H1 (cell line): ENCODE data around the gene DRD1. TPM values are rescaled to one million over a fixed set of nuclear protein-coding genes. Genes with fewer than 3 reads are reported as not detected.

ENCODE experiments used
- CTCF ChIA-PET: fragments of 300-600 bp; sonication (Branson Sonifier 250); formaldehyde crosslinking; loops from one replicate; lab custom pipeline; 2021; ENCODE audit not compliant: partially characterized antibody; lab: Charles Lee
- POLR2A ChIA-PET: fragments of 300-600 bp; sonication (Branson Sonifier 250); formaldehyde crosslinking; loops from one replicate; lab custom pipeline; 2021; ENCODE audit warnings: inconsistent platforms; ENCODE audit not compliant: partially characterized antibody; lab: Charles Lee
- DNase-seq, 2 experiments: peaks; one replicate each; pipeline versions ENCODE4 v3.0.0 to v3.0.0-alpha.2; 2010 to 2022; ENCODE audit warnings: low spot score in 2 of 2, low read depth in 1 of 2, mixed read lengths in 1 of 2
- FAIRE-seq: peaks from 2 replicates; lab custom pipeline; 2011; peaks lifted over from hg19 to GRCh38; lab: Jason Lieb, UNC
- H2AFZ ChIP-seq: 2 replicates; pipeline ENCODE4 v1.8.1; 2012; ENCODE audit warnings: low read length, inconsistent platforms
- H2AK5ac ChIP-seq: 2 replicates; pipeline ENCODE4 v1.6.1; 2013; ENCODE audit warnings: low read depth, low read length
- H2BK120ac ChIP-seq: replicated peaks from 2 replicates; pipeline ENCODE3; 2013; ENCODE audit warnings: low read depth, low read length, inconsistent platforms
- H2BK12ac ChIP-seq: 2 replicates; pipeline ENCODE4 v1.6.1; 2013; ENCODE audit warnings: low read depth, low read length
- H2BK15ac ChIP-seq: 2 replicates; pipeline ENCODE4 v1.6.1; 2013; ENCODE audit warnings: low read length
- H2BK20ac ChIP-seq: 2 replicates; pipeline ENCODE4 v1.6.1; 2013; ENCODE audit warnings: low read length
- H2BK5ac ChIP-seq: 2 replicates; pipeline ENCODE4 v1.6.1; 2013; ENCODE audit warnings: low read depth, low read length
- H3K14ac ChIP-seq: 2 replicates; pipeline ENCODE4 v1.6.1; 2013; ENCODE audit warnings: inconsistent platforms; ENCODE audit not compliant: insufficient read length
- H3K18ac ChIP-seq: 2 replicates; pipeline ENCODE4 v1.6.1; 2013; ENCODE audit warnings: low read length; ENCODE audit errors: extremely low read depth
- H3K23ac ChIP-seq: 2 replicates; pipeline ENCODE4 v1.6.1; 2013; ENCODE audit warnings: inconsistent platforms; ENCODE audit not compliant: insufficient read length
- H3K23me2 ChIP-seq: 2 replicates; pipeline ENCODE4 v1.6.1; 2013; ENCODE audit warnings: low read depth, low read length
- H3K27ac ChIP-seq: 2 replicates; pipeline ENCODE4 v1.6.1; 2011; ENCODE audit warnings: low read depth, low read length, inconsistent platforms
- H3K27me3 ChIP-seq, 4 experiments: replicated peaks in 1 of 4; 1 replicate in 1 of 4; 2 replicates in 3 of 4; pipeline versions ENCODE4 v1.6.1 to v1.8.1; 2011 to 2013; ENCODE audit warnings: low read length in 3 of 4, mild to moderate bottlenecking in 3 of 4, inconsistent platforms in 2 of 4, mixed read lengths in 2 of 4, moderate library complexity in 1 of 4; ENCODE audit not compliant: control insufficient read depth in 3 of 4, insufficient read depth in 3 of 4; ENCODE audit errors: extremely low read depth in 1 of 4
- H3K36me3 ChIP-seq, 4 experiments: 2 replicates each; pipeline versions ENCODE4 v1.6.1 to v1.8.1; 2011 to 2013; ENCODE audit warnings: mild to moderate bottlenecking in 4 of 4, low read length in 3 of 4, moderate library complexity in 2 of 4, control low read depth in 1 of 4, inconsistent platforms in 1 of 4; ENCODE audit not compliant: insufficient read depth in 4 of 4, control insufficient read depth in 2 of 4
- H3K4ac ChIP-seq: replicated peaks from 2 replicates; pipeline ENCODE3; 2013; ENCODE audit warnings: low read length, low read depth, mixed read lengths, inconsistent platforms; ENCODE audit not compliant: insufficient read length
- H3K4me1 ChIP-seq, 4 experiments: replicated peaks in 1 of 4; 1 replicate in 1 of 4; 2 replicates in 3 of 4; pipeline versions ENCODE4 v1.6.1 to v1.8.1; 2011 to 2013; ENCODE audit warnings: low read length in 3 of 4, inconsistent platforms in 2 of 4, mixed read lengths in 1 of 4; ENCODE audit not compliant: insufficient read depth in 4 of 4, control insufficient read depth in 3 of 4
- H3K4me2 ChIP-seq, 2 experiments: 2 replicates each; pipeline versions ENCODE4 v1.6.1 to v1.8.1; 2011 to 2013; ENCODE audit warnings: low read depth in 2 of 2, low read length in 2 of 2, control low read depth in 1 of 2, inconsistent platforms in 1 of 2, mild to moderate bottlenecking in 1 of 2; ENCODE audit not compliant: insufficient read depth in 1 of 2
- H3K4me3 ChIP-seq, 4 experiments: fragments of 200-600, 300-600 bp in 1 of 4; sonication (generic), shearing (Covaris generic), sonication (Bioruptor Twin) in 1 of 4; 2 replicates each; pipeline versions ENCODE4 v1.5.1 to v1.8.1; 2011 to 2016; ENCODE audit warnings: low read length in 4 of 4, low read depth in 3 of 4, control low read depth in 2 of 4, inconsistent platforms in 2 of 4, mild to moderate bottlenecking in 2 of 4, mixed read lengths in 1 of 4, moderate library complexity in 1 of 4; ENCODE audit not compliant: insufficient read depth in 2 of 4; ENCODE audit errors: extremely low read depth in 1 of 4
- H3K56ac ChIP-seq: replicated peaks from 2 replicates; pipeline ENCODE3; 2013; ENCODE audit warnings: low read depth, mild to moderate bottlenecking, mixed read lengths, low read length, inconsistent platforms; ENCODE audit not compliant: insufficient read length
- H3K79me1 ChIP-seq: 2 replicates; pipeline ENCODE4 v1.6.1; 2013; ENCODE audit warnings: low read depth, low read length, control low read depth
- H3K79me2 ChIP-seq, 2 experiments: 2 replicates each; pipeline versions ENCODE4 v1.6.1 to v1.8.1; 2012 to 2013; ENCODE audit warnings: low read length in 2 of 2, mild to moderate bottlenecking in 2 of 2, inconsistent platforms in 1 of 2; ENCODE audit not compliant: insufficient read depth in 2 of 2, control insufficient read depth in 1 of 2
- H3K9ac ChIP-seq, 4 experiments: replicated peaks in 1 of 4; 1 replicate in 1 of 4; 2 replicates in 3 of 4; pipeline versions ENCODE4 v1.6.1 to v1.8.1; 2011 to 2013; ENCODE audit warnings: low read depth in 3 of 4, low read length in 3 of 4, control low read depth in 2 of 4, mild to moderate bottlenecking in 2 of 4, moderate library complexity in 2 of 4, inconsistent platforms in 1 of 4; ENCODE audit errors: extremely low read depth in 1 of 4
- H3K9me3 ChIP-seq, 2 experiments: 2 replicates each; pipeline versions ENCODE4 v1.6.1 to v1.8.1; 2012 to 2013; ENCODE audit warnings: mild to moderate bottlenecking in 2 of 2, moderate library complexity in 2 of 2, control low read depth in 1 of 2, inconsistent platforms in 1 of 2, low read depth in 1 of 2, low read length in 1 of 2, mixed read lengths in 1 of 2; ENCODE audit not compliant: insufficient read depth in 2 of 2
- H4K20me1 ChIP-seq, 2 experiments: replicated peaks in 1 of 2; 2 replicates each; pipeline versions ENCODE3 to v1.8.1; 2011 to 2013; ENCODE audit warnings: inconsistent platforms in 2 of 2, low read length in 2 of 2, mild to moderate bottlenecking in 1 of 2; ENCODE audit not compliant: insufficient read depth in 2 of 2, control insufficient read depth in 1 of 2
- H4K5ac ChIP-seq: 2 replicates; pipeline ENCODE4 v1.6.1; 2013; ENCODE audit warnings: low read length, low read depth, mixed read lengths, inconsistent platforms; ENCODE audit not compliant: insufficient read length
- H4K8ac ChIP-seq: 2 replicates; pipeline ENCODE4 v1.8.0; 2013; ENCODE audit warnings: mild to moderate bottlenecking, moderate library complexity, low read length, inconsistent platforms; ENCODE audit not compliant: insufficient read depth; ENCODE audit errors: extremely low read depth
- H4K91ac ChIP-seq: replicated peaks from 2 replicates; pipeline ENCODE3; 2013; ENCODE audit warnings: low read length, mixed read lengths, inconsistent platforms; ENCODE audit not compliant: insufficient read length
- BACH1 ChIP-seq: IDR thresholded peaks from 2 replicates; pipeline ENCODE4 v1.6.1; 2012; ENCODE audit warnings: low read length, improper control_type of control experiment
- CHD2 ChIP-seq: IDR thresholded peaks from 2 replicates; pipeline ENCODE4 v1.6.1; 2012; ENCODE audit warnings: low read length, improper control_type of control experiment
- KDM1A ChIP-seq: fragments of 200-600, 300-600 bp; sonication (generic); IDR thresholded peaks from 2 replicates; pipeline ENCODE4 v1.7.1; 2016; ENCODE audit warnings: mild to moderate bottlenecking, low read length, borderline replicate concordance
- KDM5A ChIP-seq: fragments of 200-600 bp; IDR thresholded peaks from 2 replicates; pipeline ENCODE4 v1.7.1; 2012; ENCODE audit warnings: mild to moderate bottlenecking, low read length, inconsistent platforms, mixed read lengths
- RBBP5 ChIP-seq: IDR thresholded peaks from 2 replicates; pipeline ENCODE4 v1.7.1; 2012; ENCODE audit warnings: low read depth, mild to moderate bottlenecking, inconsistent platforms, low read length, moderate library complexity, borderline replicate concordance
- RXRA ChIP-seq: IDR thresholded peaks from 2 replicates; pipeline ENCODE4 v1.6.1; 2011; ENCODE audit warnings: low read depth, mild to moderate bottlenecking, low read length, moderate library complexity; ENCODE audit not compliant: insufficient read depth
- whole genome bisulfite sequencing, 2 experiments: shearing (Covaris generic) in 1 of 2; methylation state at CpG; one replicate each; pipeline versions ENCODE4 v1.1.6 to v1.1.7; 2013 to 2015; ENCODE audit warnings: low lambda C conversion rate in 2 of 2, mixed read lengths in 2 of 2, inconsistent platforms in 1 of 2, low coverage in 1 of 2, missing lambda C conversion rate in 1 of 2; ENCODE audit not compliant: insufficient replicate concordance in 2 of 2, insufficient coverage in 1 of 2, insufficient read length in 1 of 2; ENCODE audit errors: extremely low coverage in 1 of 2, missing lambda C conversion rate in 1 of 2; 5-methylcytosine and 5-hydroxymethylcytosine counted together
- polyA plus RNA-seq, 7 experiments: library from polyadenylated mRNA; depleted of rRNA in 3 of 7; stranded (reverse) in 5 of 7; unstranded in 2 of 7; fragments of >200 nt in 5 of 7; fragments of 200-250 nt in 2 of 7; gene quantifications; 1 replicate in 5 of 7; 2 replicates in 1 of 7; 4 replicates in 1 of 7; pipeline versions ENCODE4 v1.2.1 to v1.2.3, GENCODE V29; 2011 to 2013; ENCODE audit warnings: missing spikeins in 2 of 7, mixed read lengths in 2 of 7
- total RNA-seq: library from RNA; stranded (reverse); fragmentation: NEBNext Ultra II Directional; extraction: Animal tissue kit (Norgen Biotek cat#: 25700); gene quantifications from 2 replicates; pipeline ENCODE4 v1.2.1, GENCODE V29; 2021
- TF ChIP-seq, protein P1 (sequence below): IDR thresholded peaks from 2 replicates; pipeline ENCODE4 v1.6.1; 2012; ENCODE audit warnings: inconsistent platforms

DRD1 gene
- total and polyA plus RNA-seq, 2 of the 8 experiments (the other 6 are each of a cell fraction or from before 2014, with no cell fraction given) = 0.03 to 0.19 TPM

- Histone ChIP-seq H2AK5ac (no peak overlapping the region), H2AFZ (0 out of 2 replicates have a peak overlapping the region, but pooled peaks have one; percentile 45), H3K4ac (no peak overlapping the region), H4K5ac (no peak overlapping the region), H3K27me3 (no peaks in the 10 kb centered on the region), H3K4me1 (no peaks in the 10 kb centered on the region; a peak in 1 of 7 replicates), H3K79me2 (no peaks in the 10 kb centered on the region), H3K23ac (no peak overlapping the region), H2BK5ac (no peak overlapping the region), H2BK15ac (no peak overlapping the region), H3K23me2 (no peaks in the 10 kb centered on the region), H3K36me3 (no peaks in the 10 kb centered on the region), H2BK12ac (no peak overlapping the region), H3K4me2 (no peak overlapping the region), H3K14ac (no peak overlapping the region), H4K20me1 (no peaks in the 10 kb centered on the region), H3K56ac (no peak overlapping the region), H3K18ac (no peak overlapping the region), H3K27ac (no peak overlapping the region), H3K79me1 (no peaks in the 10 kb centered on the region), H2BK120ac (no peak overlapping the region), H4K8ac (no peak overlapping the region), H4K91ac (no peak overlapping the region), H2BK20ac (no peak overlapping the region), H3K4me3 (no peak overlapping the region), H3K9me3 (no peaks in the 10 kb centered on the region), H3K9ac (no peak overlapping the region)
- DNase-seq = no peak
- 84% methylated on average over 11 of the region's 11 CpGs; no CpG with 5 or more reads in 1 of the 2 experiments for WGBS, 2 experiments
- POLR2A ChIA-PET = interaction anchor here (2.6 kb wide), 1 partner anchor 12 kb away, joined by 7 read pairs; no protein-coding TSS in a partner anchor
- CTCF ChIA-PET = interaction anchor here (1.1 to 1.5 kb wide), 2 partner anchors 24 to 517 kb away, joined by 3 read pairs; partner anchors contain the start of gene DRD1
- TF ChIP-seq KDM5A (no peak), BACH1 (no peak), CHD2 (no peak), RBBP5 (no peak), RXRA (no peak), KDM1A (no peak)
- TF ChIP-seq, protein P1, sequence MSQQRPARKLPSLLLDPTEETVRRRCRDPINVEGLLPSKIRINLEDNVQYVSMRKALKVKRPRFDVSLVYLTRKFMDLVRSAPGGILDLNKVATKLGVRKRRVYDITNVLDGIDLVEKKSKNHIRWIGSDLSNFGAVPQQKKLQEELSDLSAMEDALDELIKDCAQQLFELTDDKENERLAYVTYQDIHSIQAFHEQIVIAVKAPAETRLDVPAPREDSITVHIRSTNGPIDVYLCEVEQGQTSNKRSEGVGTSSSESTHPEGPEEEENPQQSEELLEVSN = no peak
- FAIRE-seq = no peak
Observed at GRCh38 chr5:175467983-175468690, 24.2 kb upstream of the DRD1 start.
